OCI-LY7 (cell line): Measurements from ENCODE around the gene RALBP1. TPM values are rescaled to one million over a fixed set of nuclear protein-coding genes. Genes with fewer than 3 reads are reported as not detected.

Experiments
- BruUV-seq: library from RNA; stranded (reverse); fragments of 400-500 nt; replicated peaks from 2 replicates; lab custom pipeline; 2021; lab: Mats Ljungman, UMichigan
- CTCF ChIA-PET: fragments of 300-600 bp; sonication (Branson Sonifier 250); formaldehyde crosslinking; loops from one replicate; lab custom pipeline; 2022; ENCODE audit warnings: antibody characterized with exemption; ENCODE audit not compliant: unreplicated experiment; lab: Charles Lee
- POLR2A ChIA-PET: fragments of 300-600 bp; sonication (Branson Sonifier 250); formaldehyde crosslinking; loops from one replicate; lab custom pipeline; 2022; ENCODE audit warnings: antibody characterized with exemption; lab: Charles Lee
- DNase-seq: peaks from one replicate; pipeline ENCODE4 v3.0.0-alpha.2; 2015; ENCODE audit warnings: low spot score
- H2AFZ ChIP-seq: fragments of 200-600 bp; sonication (generic), shearing (Covaris generic); 2 replicates; pipeline ENCODE4 v1.6.1; 2014; ENCODE audit warnings: mild to moderate bottlenecking, antibody characterized with exemption, low read length, moderate library complexity
- H3K27ac ChIP-seq: fragments of 200-600 bp; sonication (generic); 2 replicates; pipeline ENCODE4 v1.5.1; 2014; ENCODE audit warnings: mixed run types, low read depth, mild to moderate bottlenecking, moderate library complexity, low read length, inconsistent platforms; ENCODE audit not compliant: poor library complexity, severe bottlenecking
- H3K36me3 ChIP-seq: fragments of 200-600 bp; sonication (generic); 2 replicates; pipeline ENCODE4 v1.6.1; 2014; ENCODE audit warnings: mild to moderate bottlenecking, antibody characterized with exemption, low read length, moderate library complexity, mixed read lengths; ENCODE audit not compliant: insufficient read depth
- H3K4me1 ChIP-seq: fragments of 200-600 bp; sonication (generic); 2 replicates; pipeline ENCODE4 v1.5.1; 2014; ENCODE audit warnings: mild to moderate bottlenecking, low read length; ENCODE audit not compliant: insufficient read depth, poor library complexity, severe bottlenecking
- H3K4me2 ChIP-seq: fragments of 200-600 bp; sonication (generic); 2 replicates; pipeline ENCODE4 v1.6.1; 2014; ENCODE audit warnings: mild to moderate bottlenecking, low read length
- H3K4me3 ChIP-seq: fragments of 200-600 bp; sonication (generic); 2 replicates; pipeline ENCODE4 v1.5.1; 2014; ENCODE audit warnings: mild to moderate bottlenecking, low read depth, low read length; ENCODE audit not compliant: poor library complexity, severe bottlenecking
- H3K79me2 ChIP-seq: fragments of 200-600 bp; sonication (generic); 2 replicates; pipeline ENCODE4 v1.6.1; 2016; ENCODE audit warnings: low read depth, mild to moderate bottlenecking, low read length, moderate library complexity, mixed read lengths; ENCODE audit not compliant: insufficient read depth
- H3K9me2 ChIP-seq: fragments of 200-600 bp; sonication (generic); 2 replicates; pipeline ENCODE4 v1.6.1; 2016; ENCODE audit warnings: mild to moderate bottlenecking, low read length, mixed read lengths; ENCODE audit not compliant: insufficient read depth
- H3K9me3 ChIP-seq: fragments of 200-600 bp; sonication (generic); 2 replicates; pipeline ENCODE4 v1.6.1; 2014; ENCODE audit warnings: mild to moderate bottlenecking, mixed run types, low read length, mixed read lengths
- H4K20me1 ChIP-seq: fragments of 200-600 bp; sonication (generic); 2 replicates; pipeline ENCODE4 v1.6.1; 2014; ENCODE audit warnings: mild to moderate bottlenecking, antibody characterized with exemption, low read length, moderate library complexity, mixed read lengths; ENCODE audit not compliant: insufficient read depth
- CTCF ChIP-seq: fragments of 200-600 bp; sonication (generic); conservative IDR thresholded peaks from 2 replicates; pipeline ENCODE4 v1.5.1; 2014; ENCODE audit warnings: mild to moderate bottlenecking, antibody characterized with exemption, low read length, moderate library complexity, mixed read lengths
- EZH2phosphoT487 ChIP-seq: fragments of 200-600 bp; sonication (generic); IDR thresholded peaks from 2 replicates; pipeline ENCODE4 v1.6.1; 2018; ENCODE audit warnings: low read depth, borderline replicate concordance, mild to moderate bottlenecking, mixed run types, antibody characterized with exemption, low read length, moderate library complexity, mixed read lengths
- intact Hi-C: fragments of 100-400 bp; cut with micrococcal nuclease; formaldehyde crosslinking; loops from one replicate; pipeline ENCODE4 v1.10.0; 2022; ENCODE audit not compliant: unreplicated experiment
- total RNA-seq, 2 experiments: library from RNA; depleted of rRNA in 1 of 2; stranded (reverse); fragments of >200 nt in 1 of 2; shearing (Covaris generic) in 1 of 2; gene quantifications; 2 replicates each; pipeline ENCODE4 v1.2.3, GENCODE V29; 2014 to 2022

The RALBP1 gene
- total RNA-seq, 2 experiments from 2014 or later = 78.5 to 96.0 TPM

GRCh38 chr18:9517869-9518268, 42.6 kb downstream of the RALBP1 start:
- TF ChIP-seq CTCF (no peak), EZH2phosphoT487 (no peak)
- intact Hi-C loops = loop anchor here (2.0 to 5.0 kb wide), 3 partner anchors 41 to 183 kb away; partner anchors contain the start of gene TWSG1
- H3K9me2 ChIP-seq = no peaks in the 10 kb centered on the region
- peaks cover 90% of the 10 kb centered on the region for H3K36me3 ChIP-seq
- peaks cover 8% of the 10 kb centered on the region; the same call in 1 of the 2 replicates for H4K20me1 ChIP-seq
- BruUV-seq = no TSS peak
- H3K4me2 ChIP-seq = no peak overlapping the region
- no peak for DNase-seq
- no peak overlapping the region for H3K4me3 ChIP-seq
- CTCF ChIA-PET = no interaction called here
- H3K9me3 ChIP-seq = no peaks in the 10 kb centered on the region
- no peak overlapping the region for H3K27ac ChIP-seq
- POLR2A ChIA-PET = interaction anchor here (0.5 to 1.2 kb wide), 2 partner anchors 11 to 130 kb away, joined by 3 read pairs; no protein-coding TSS in a partner anchor
- H3K4me1 ChIP-seq = no peaks in the 10 kb centered on the region
- H3K79me2 ChIP-seq = peaks cover 44% of the 10 kb centered on the region
- H2AFZ ChIP-seq = no peak overlapping the region

DNA sequence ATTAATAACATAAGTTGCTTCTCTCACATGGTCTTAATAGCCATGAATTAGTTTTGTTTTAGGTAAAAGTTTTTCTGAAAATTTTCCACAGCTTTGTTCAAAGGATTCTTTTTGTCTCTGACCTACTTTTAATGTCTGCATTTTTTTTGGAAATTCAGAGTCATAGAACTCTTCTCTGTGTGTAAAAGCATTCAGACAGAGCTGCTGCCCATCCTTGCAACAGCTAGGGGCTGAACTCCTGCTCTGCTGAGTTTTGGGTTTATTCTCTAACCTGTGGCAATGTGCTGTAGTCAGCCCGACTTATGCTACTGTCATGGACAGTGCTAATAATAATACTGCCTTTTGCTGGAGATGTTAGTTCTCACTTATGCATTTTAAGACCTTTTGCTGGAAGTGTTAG, 44.1 kb downstream of the RALBP1 start:
- no peak overlapping the region for H3K4me3 ChIP-seq
- no peak overlapping the region for H3K4me2 ChIP-seq
- ChIA-PET CTCF (no interaction called here), POLR2A (interaction anchor here (0.7 kb wide), 1 partner anchor 107 kb away, joined by 3 read pairs; no protein-coding TSS in a partner anchor)
- H3K36me3 ChIP-seq = peaks cover 92% of the 10 kb centered on the region
- DNase-seq = no peak
- H3K4me1 ChIP-seq = no peaks in the 10 kb centered on the region
- intact Hi-C loops = loop anchor here (5.0 kb wide), 1 partner anchor 97 kb away; no protein-coding TSS in a partner anchor
- no peak overlapping the region for H3K27ac ChIP-seq
- peaks cover 42% of the 10 kb centered on the region for H3K79me2 ChIP-seq
- BruUV-seq = no TSS peak
- TF ChIP-seq EZH2phosphoT487 = no peak
- H3K9me3 ChIP-seq = no peaks in the 10 kb centered on the region
- no peaks in the 10 kb centered on the region for H3K9me2 ChIP-seq
- no peak overlapping the region for H2AFZ ChIP-seq
- peaks cover 8% of the 10 kb centered on the region; the same call in 1 of the 2 replicates for H4K20me1 ChIP-seq

GRCh38 chr18:9520666-9521065, 45.4 kb downstream of the RALBP1 start:
- Histone ChIP-seq H3K9me3 (no peaks in the 10 kb centered on the region), H3K4me2 (no peak overlapping the region), H3K27ac (no peak overlapping the region), H4K20me1 (peaks cover 8% of the 10 kb centered on the region; the same call in 1 of the 2 replicates), H3K36me3 (peaks cover 93% of the 10 kb centered on the region), H2AFZ (no peak overlapping the region), H3K79me2 (peaks cover 42% of the 10 kb centered on the region), H3K4me1 (no peaks in the 10 kb centered on the region), H3K9me2 (no peaks in the 10 kb centered on the region), H3K4me3 (no peak overlapping the region)
- DNase-seq = no peak
- TF ChIP-seq EZH2phosphoT487 (no peak), CTCF (no peak)
- intact Hi-C loops = no loop called here
- ChIA-PET CTCF (no interaction called here), POLR2A (interaction anchor here (0.7 to 1.0 kb wide), 5 partner anchors 8 to 59 kb away, joined by 3 to 4 read pairs (median 3); no protein-coding TSS in a partner anchor)
- no TSS peak for BruUV-seq
